DND-41 (cell line): ENCODE data around the gene B4GALNT1.

ENCODE experiments used
- ATAC-seq: fragments of 200-7000 bp; cut with Tn5 transposase; 3 replicates; pipeline ENCODE4 v1.9.1; 2021; ENCODE audit warnings: low read depth; ENCODE audit not compliant: insufficient read depth
- DNase-seq: peaks from one replicate; pipeline ENCODE4 v3.0.0-alpha.2; 2020
- H2AFZ ChIP-seq: 2 replicates; pipeline ENCODE4 v1.6.0; 2012; ENCODE audit warnings: low read depth, low read length
- H3K27ac ChIP-seq: 2 replicates; pipeline ENCODE4 v1.5.1; 2012; ENCODE audit warnings: low read length, inconsistent platforms
- H3K27me3 ChIP-seq: fragments of 200-600 bp; sonication (generic); 2 replicates; pipeline ENCODE4 v1.6.0; 2012; ENCODE audit warnings: low read length, mild to moderate bottlenecking, inconsistent platforms; ENCODE audit not compliant: insufficient read depth, poor library complexity
- H3K36me3 ChIP-seq: 2 replicates; pipeline ENCODE4 v1.5.1; 2012; ENCODE audit warnings: low read length, inconsistent platforms; ENCODE audit not compliant: insufficient read depth
- H3K4me1 ChIP-seq: 2 replicates; pipeline ENCODE4 v1.5.1; 2012; ENCODE audit warnings: mild to moderate bottlenecking, low read length; ENCODE audit not compliant: insufficient read depth
- H3K4me2 ChIP-seq: 2 replicates; pipeline ENCODE4 v1.6.0; 2012; ENCODE audit warnings: mild to moderate bottlenecking, moderate library complexity, low read length, inconsistent platforms; ENCODE audit not compliant: insufficient read depth
- H3K4me3 ChIP-seq, 2 experiments: fragments of 200-600 bp in 1 of 2; shearing (Covaris generic) in 1 of 2; 2 replicates each; pipeline ENCODE4 v1.5.1; 2012 to 2016; ENCODE audit warnings: inconsistent platforms in 2 of 2, low read length in 2 of 2, mild to moderate bottlenecking in 2 of 2, low read depth in 1 of 2, moderate library complexity in 1 of 2
- H3K79me2 ChIP-seq: 2 replicates; pipeline ENCODE4 v1.6.0; 2012; ENCODE audit warnings: low read length, inconsistent platforms; ENCODE audit not compliant: insufficient read depth
- H3K9ac ChIP-seq: 2 replicates; pipeline ENCODE4 v1.6.0; 2012; ENCODE audit warnings: low read depth, mild to moderate bottlenecking, inconsistent platforms, low read length, moderate library complexity
- H3K9me3 ChIP-seq: 2 replicates; pipeline ENCODE4 v1.5.1; 2012; ENCODE audit warnings: low read length, moderate library complexity, mild to moderate bottlenecking, inconsistent platforms; ENCODE audit not compliant: insufficient read depth, severe bottlenecking
- H4K20me1 ChIP-seq: 2 replicates; pipeline ENCODE4 v1.6.0; 2012; ENCODE audit warnings: low read length; ENCODE audit not compliant: insufficient read depth
- CTCF ChIP-seq: IDR thresholded peaks from 2 replicates; pipeline ENCODE4 v1.5.1; 2012; ENCODE audit warnings: borderline replicate concordance, low read length, moderate library complexity, mild to moderate bottlenecking; ENCODE audit not compliant: poor library complexity, severe bottlenecking; ENCODE audit errors: extremely low read depth
- EZH2 ChIP-seq: IDR thresholded peaks from 3 replicates; pipeline ENCODE4 v1.6.1; 2012; ENCODE audit warnings: borderline replicate concordance, low read depth, mild to moderate bottlenecking, moderate library complexity, low read length, inconsistent platforms; ENCODE audit not compliant: severe bottlenecking

The B4GALNT1 gene

DNA sequence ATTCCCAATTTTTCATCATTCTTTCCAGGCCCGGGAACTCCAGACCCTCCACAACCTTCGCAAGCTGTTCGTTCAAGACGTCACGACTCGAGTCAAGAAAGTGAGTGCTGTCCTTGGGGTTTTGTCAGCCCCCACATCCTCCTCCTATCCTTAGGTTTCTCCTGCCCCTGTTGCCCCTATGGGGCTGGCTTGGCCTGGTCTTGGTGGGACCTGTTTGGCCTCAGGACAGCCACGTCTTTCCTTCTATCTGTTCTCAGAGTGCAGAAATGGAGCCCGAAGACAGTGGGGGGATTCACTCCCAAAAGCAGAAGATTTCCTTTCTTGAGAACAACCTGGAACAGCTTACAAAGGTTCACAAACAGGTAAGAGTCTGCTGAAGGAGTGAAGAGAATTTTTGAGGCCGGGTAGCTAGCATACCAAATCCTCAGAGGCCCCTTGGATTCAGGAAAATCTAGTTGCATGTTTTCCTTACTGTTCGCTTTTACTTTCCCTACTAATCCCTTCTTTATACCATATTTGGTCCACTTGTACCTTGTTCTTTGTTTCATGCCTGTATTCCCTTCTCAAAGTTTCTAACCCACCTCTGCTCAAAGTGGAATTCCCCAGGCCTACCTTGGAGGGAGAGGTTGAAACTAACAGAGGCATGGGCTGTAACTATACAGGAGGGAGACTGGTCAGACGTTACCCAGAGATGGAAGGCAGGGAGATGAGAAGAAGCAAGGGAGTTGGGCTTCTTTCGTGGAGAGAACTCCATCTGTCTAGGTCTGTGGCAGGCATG is 54.8 kb downstream of the B4GALNT1 start:
- no peak overlapping the region for H3K4me2 ChIP-seq
- peaks cover 4% of the 10 kb centered on the region for H3K4me1 ChIP-seq
- no peaks in the 10 kb centered on the region for H3K9me3 ChIP-seq
- TF ChIP-seq CTCF (no peak), EZH2 (no peak)
- H2AFZ ChIP-seq = no peak overlapping the region
- ATAC-seq = no peak
- no peak overlapping the region for H3K4me3 ChIP-seq
- peaks cover 24% of the 10 kb centered on the region for H3K27me3 ChIP-seq
- no peak for DNase-seq
- no peak overlapping the region for H3K9ac ChIP-seq
- H3K36me3 ChIP-seq = no peaks in the 10 kb centered on the region
- H4K20me1 ChIP-seq = no peaks in the 10 kb centered on the region
- H3K27ac ChIP-seq = no peak overlapping the region
- H3K79me2 ChIP-seq = no peaks in the 10 kb centered on the region

DNA sequence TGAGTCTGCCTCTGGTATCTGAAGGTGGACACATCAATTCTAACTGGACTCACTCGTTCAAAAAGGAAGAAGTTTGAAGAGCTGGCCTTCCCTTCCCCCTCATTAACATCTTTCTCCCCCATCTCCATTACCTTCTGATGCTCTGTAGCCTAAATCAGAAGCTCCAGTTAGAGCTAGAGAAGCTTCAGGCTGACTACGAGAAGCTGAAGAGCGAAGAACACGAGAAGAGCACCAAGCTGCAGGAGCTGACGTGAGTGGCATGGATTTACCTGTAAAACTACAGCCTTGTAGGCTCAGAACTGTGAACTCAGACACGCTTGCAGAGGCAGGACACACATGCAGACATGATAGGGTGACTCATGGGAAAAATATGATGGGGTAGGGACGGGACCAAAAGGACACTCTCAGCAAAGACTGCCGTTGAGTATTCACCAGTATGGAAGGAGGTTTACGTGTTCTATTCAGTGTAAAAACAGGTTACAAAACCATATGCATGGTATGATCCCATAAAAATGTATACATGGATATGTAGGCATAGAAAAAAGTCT is 56.3 kb downstream of the B4GALNT1 start:
- DNase-seq (no peak), ATAC-seq (no peak)
- H3K9me3 ChIP-seq = no peaks in the 10 kb centered on the region
- H3K4me3 ChIP-seq = no peak overlapping the region
- no peaks in the 10 kb centered on the region for H3K79me2 ChIP-seq
- no peaks in the 10 kb centered on the region for H3K4me1 ChIP-seq
- H4K20me1 ChIP-seq = no peaks in the 10 kb centered on the region
- H3K27ac ChIP-seq = no peak overlapping the region
- TF ChIP-seq EZH2 (no peak), CTCF (no peak)
- peaks cover 24% of the 10 kb centered on the region for H3K27me3 ChIP-seq
- no peak overlapping the region for H2AFZ ChIP-seq
- H3K36me3 ChIP-seq = no peaks in the 10 kb centered on the region
- no peak overlapping the region for H3K4me2 ChIP-seq
- no peak overlapping the region for H3K9ac ChIP-seq
